AML-193 (cell line): ENCODE results near the gene TENM4.

Experiments
- DNase-seq, 2 experiments: peaks; one replicate each; lab custom pipeline; 2025; lab: John Stamatoyannopoulos, UW

TENM4 gene

DNA sequence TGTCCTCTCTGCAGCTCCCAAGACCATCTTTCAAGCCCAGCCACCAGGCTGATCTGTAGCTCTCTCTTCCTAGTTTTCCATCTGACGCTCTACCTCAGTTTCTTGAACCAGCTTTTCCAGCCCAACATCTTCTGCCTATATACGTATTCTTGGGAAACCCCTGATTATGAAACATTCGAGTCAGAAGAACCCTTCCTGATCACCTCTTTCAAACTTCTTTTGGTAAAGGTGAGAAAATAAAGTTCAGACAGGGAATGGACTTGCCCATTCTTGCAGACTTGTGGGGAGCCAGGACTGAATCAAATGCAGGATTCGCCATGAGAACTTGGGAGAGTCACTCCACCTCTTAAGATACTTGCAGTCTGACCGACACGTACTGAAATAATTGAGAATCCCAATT is 696.6 kb downstream of the TENM4 start:
- no peak for DNase-seq

DNA sequence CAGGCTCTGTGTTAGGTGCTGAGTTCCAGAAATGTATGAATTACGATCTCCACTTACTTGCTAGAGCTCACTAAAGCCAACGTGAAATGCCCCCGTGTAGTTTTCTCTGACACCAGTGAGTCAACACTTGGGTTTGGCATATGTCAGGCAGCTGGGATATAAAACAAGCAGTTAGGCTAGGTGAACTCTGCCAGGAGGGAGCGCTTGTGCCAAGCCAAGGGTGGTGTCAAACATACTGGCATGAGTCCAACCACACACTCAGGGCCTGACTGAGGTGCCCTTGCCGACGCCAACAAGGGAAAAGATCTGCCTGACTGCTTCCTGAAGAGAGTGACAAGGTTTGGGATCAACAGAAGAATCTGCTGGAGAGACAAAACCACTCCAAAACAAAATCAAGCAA is 698.4 kb downstream of the TENM4 start:
- DNase-seq: no peak

DNA sequence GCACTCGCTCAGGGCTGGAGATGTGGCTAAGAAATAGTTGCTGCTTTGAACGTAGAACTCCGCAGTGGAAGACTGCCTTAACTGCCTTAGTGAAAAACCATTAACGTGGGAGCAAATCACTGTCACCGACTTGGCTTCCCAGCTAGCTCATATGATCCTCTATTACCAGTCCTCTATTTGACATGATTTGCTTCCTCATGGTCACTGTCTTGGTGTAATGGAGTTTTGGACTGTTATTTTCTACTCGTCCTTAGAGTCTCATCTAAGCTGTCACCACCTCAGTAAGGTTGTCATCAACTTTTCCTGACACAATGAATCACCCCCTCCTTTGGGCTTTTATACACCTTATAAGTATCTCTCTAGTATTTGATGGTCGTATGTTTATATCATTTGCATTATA is 699.1 kb downstream of the TENM4 start:
- DNase-seq: no peak

DNA sequence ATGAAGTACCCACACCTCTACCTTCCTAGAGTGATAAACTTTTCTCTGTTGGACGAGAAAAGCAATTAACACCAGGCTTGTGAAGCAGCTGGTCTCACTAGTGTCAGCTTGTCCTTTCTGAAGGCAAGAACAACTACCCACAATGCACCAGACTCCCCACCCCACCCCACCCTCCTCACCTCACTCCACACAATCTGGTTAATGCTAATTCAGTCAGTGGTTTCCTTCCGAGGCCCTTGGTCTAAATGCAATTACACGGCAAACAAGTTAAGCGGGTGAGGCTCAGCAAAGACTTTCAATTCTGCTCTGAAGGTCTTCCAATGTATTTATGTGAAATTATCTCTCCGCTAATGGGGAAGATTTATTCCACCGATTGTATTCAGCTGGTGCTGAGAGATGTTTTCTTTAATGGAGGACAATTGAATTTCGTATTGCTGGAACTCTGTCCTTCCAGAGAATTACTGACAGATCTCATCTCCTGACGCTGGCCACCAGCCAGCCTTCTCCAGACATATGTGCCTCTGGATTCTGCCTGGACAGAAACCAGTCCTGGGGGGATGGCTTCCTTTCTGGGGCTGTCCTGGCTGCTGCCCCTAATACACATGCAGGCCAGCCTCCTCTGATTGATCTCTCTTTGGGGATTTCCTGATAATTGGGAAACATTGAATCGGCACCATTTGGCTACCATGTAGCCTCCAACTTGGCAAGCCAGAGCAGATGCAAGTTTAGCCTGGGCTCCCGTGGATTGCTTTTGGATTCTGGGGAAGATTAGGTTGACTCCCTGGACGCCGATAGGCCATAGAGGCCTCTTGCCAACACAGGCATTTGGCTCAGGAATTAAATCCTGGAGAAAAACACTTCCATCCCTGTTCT is 700.4 kb downstream of the TENM4 start:
- no peak for DNase-seq

DNA sequence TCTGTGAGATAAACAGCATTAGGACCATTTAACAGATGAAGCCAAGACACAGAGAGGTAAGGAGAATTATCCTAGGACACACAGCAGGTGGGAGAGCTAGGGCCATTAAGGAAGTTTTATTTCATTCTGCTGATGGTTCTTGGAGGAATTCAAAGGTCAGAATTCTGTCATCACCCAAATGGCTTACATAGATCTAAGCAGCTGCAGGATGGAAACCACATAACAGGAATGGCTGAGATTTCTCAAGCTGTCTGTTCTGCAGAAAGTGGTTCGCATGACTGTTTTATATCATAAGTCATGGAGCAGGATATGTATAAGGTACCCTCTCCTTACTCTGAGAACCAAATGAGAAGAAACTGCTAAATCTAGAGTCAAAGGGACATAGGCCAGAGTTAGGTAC is 702.9 kb downstream of the TENM4 start:
- DNase-seq: no peak

DNA sequence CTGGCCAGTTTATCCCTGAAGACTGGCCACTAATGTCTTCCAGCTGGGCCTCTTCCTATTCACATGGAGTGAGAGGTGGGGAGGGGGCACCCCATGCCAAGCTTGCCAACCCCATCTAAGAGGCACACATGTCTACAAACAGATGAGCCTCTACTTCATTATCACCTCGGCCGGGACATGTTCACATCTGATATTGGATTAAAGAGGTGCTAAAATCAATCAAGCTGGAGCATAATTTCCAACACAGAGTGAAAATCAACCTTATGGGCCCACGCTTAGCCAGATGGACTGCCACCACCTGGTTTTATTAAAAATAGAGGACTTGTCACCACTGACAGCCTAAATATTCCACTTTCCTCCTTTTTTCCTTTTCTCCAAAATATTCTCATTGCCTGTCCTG is 703.5 kb downstream of the TENM4 start:
- DNase-seq: no peak

DNA sequence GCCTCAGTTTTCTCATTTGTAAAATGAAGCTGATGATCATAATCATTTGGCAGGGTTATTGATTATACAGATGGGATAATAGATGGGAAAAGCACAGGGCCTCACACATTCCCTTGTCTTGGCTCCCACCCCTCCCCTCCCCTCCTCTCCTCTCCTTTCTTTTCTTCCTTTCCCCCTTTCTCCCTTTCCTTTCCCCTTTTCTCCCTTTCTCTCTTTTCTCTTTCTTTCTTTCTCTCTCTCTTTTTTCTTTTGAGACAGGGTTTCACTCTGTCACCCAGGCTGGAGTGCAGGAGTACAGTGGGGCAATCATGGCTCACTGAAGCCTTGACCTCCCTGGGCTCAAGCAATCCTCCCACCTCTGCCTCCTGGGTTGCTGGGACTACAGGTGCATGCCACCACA is 705.1 kb downstream of the TENM4 start:
- DNase-seq: no peak

DNA sequence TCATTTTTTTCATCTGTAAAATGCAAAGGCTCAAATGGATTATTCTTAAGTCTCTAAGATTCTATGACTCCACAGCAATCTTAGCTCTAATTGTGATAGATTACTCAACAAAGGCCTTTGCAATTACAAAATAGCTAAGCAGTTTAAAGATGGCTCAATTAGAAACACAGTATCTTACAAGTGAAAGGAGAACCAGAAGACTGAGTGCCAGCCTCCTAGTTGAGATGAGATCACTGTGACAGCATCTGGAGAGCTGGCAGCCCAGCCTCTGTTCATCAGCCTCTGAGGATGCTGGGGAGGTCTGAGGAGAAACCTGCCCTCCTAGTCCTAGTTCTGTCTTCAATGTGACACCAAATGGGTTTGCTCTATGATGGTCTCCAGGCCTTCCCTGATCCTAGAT is 707.8 kb downstream of the TENM4 start:
- DNase-seq: no peak

DNA sequence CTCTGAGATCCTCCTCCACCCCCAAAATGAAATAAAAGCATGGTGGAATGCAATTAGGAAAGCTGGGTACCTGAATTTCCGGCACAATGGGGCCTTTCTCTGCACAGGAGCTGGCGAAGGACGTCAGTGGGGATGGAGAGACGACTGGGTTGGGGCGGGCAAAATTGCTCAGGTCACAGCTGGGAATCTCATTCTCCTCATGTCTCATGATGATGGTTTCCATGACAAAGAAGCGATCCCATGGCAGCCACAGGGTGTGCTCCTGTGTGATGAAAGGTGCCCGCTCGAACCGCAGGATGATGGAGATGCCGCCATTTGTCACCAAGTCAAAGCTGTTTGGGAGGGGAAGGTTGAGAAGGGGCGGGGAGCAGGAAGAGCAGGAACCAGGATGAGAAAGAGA is 708.6 kb downstream of the TENM4 start:
- DNase-seq: no peak

DNA sequence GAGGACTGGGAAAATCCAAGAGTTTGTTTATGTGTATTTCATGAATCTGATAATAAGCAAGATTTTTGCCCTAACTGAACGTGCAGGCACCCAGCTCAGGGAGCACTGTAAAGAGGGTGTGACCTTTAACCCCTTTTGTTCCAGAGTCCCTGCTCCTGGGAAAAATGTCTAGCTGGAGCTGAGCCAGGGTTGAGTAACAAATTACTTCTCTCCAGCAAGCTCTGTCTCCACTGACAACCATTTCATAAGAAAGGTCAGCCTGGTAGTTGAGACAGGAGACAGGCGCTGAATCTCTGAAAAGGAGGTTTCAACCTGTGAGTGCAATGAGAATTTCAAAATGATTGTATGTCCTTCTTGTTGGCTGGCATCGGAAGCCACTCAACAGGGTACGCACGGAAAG is 709.8 kb downstream of the TENM4 start:
- no peak for DNase-seq

DNA sequence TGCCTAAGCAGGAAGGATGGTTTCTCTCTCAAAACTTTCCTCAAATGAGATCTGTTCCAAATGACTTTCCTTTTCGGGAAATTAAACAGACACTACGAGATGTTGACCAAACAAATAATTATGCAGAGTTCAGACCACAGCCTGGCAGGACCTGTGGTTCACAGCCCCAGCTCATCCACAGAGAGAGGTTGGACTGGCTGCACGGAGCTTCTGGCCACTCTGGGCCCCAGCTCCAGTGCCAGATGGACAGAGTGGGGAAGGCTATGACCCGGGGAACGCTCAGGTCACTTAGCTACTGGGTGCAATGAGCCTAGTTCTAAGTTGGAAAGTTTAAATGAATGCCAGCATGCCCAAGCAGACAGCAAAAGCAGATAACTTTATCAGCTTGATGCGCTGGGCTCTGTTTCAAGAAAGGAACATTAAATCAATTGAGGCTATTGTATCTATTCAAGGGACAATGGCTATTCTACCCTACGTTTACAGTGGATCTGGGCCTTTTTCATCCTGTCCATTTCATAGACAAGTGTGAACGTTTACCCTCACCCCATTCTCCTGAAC is 710.5 kb downstream of the TENM4 start:
- no peak for DNase-seq

DNA sequence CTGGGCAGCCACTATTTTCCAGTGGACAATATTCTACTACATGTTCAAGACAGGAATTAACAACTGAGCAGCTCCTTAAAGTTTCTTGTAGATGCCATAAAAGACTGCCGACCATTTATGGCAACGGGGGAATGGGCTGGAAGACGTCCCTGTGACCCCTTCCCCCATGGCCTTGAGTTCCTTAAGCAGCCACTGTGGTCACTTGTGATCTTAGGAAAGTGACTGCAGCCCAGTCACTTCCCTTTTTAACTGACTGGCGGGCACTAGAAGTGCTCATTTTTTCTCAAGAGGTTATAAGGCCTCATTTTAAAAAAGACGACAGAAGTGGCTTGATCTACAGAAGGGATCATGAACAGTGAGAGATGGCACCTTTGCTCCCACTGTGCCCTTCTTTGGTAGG is 713.0 kb downstream of the TENM4 start:
- peak; percentile 10 to 30 for DNase-seq

DNA sequence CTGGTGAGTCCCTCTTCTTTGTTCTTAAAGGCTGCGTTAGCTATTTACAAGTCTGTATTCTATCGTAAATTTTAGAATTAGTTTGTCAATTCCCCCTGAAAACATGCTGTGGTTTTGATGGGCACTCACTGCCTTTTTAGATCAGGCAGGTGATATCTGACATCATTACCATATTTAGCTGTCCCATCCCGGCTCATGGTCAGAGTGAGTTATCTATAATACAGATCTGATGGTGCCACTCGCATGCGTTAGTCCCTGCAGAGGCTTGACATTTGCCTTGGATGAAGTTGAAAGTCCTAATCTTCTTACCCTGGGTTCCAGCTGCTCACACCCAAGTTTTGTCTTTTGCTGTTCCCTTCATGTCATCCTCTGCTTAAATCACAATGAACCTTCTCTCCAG is 715.6 kb downstream of the TENM4 start:
- DNase-seq: no peak

DNA sequence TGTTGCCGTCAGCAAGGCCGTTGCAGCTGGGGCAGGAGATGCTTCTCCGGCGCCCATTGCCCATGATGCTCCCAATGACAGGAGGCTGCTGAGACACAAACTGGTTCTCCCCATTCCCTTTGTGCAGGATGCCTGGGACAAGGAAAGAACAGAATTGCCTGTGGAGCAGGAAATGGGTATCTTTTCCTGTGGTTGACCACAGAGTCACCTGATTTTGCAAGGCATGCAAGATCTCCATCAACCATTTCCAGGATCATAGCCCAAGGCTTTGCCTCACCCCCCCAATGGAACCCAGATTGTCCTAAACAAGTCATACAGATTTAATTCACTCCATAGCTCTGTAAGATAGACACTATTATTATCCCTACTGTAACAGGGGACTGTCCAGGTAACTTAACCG is 718.0 kb downstream of the TENM4 start:
- DNase-seq: no peak

DNA sequence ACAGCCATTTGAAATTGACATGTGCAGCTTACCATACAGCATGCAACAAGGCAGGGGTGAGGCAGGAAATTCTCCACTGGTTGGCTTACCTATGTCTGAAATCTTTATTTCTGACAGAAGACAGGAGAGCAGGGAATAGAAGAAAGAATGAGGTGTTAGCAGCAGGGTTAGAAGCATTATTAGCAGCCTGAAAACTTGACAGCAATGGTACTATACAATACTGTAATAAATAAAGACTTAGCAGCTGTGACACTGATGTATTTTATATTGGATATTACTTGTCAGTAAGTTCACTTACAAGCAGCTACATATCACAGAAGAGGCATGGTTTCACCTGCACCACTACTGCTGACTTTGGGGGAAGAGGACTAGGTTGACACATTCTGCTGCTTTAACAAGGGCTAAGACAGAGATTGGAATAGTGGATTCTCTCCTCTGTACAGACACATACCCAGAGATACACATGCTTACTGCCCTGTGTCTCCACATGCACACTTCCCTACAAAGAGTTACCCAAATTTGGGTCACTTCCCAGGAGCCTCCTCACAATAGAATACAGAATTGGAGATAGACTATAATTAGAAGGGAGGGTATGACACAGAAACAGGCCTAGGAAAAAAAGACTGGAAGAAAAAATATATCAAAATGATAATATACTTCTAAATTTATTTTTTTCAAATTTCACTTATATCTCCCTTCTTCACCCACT is 720.4 kb downstream of the TENM4 start:
- no peak for DNase-seq

DNA sequence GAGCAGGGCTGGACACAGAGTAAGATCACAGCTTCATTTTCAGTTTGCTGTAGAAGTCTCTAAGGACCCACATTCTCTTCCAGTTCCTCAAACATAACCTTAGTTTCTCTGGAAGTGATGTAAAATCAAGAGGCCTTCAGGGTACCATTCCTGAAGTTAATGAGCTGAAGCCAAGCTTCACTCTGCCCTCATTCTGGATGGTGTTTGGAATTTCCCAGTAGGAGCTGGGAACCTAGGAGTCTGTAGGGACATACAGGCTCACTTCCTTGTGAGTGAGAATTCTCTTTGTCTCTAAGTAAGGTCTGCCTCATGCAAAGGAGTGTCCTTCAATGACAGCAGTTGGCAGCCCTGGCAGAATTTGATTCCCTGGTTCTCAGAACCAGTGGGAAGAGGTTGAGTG is 723.8 kb downstream of the TENM4 start:
- no peak for DNase-seq

DNA sequence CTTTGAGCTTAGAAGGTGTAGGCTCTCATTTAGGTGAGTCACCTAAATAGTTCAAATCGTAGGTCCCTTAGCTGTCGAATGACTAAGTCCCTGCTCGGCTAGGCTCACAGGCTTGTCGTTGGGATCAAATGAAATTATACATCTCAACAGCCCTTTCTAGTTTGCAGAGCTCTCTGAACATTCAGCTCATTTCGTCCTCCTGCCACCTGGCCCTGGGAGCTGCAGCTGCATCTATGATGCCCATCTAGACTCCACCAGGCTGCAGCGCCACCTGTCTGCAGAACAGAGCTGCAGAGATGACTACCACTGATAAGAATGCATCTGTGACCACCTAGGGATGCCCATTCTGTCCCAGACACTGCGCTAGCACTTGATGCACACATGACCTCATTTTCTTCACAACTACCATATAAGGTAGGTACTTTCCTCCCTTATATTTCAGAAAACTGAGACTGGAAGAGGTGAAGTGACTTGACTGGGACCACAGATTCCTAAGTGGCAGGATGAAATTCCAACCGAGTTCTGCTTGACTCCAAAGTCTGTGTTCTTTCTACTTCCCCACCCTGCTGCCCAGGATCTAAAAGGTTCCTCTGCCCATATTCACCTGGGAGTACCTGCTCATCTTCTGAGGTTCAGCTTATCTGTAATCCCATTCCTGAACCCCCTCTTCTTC is 725.1 kb downstream of the TENM4 start:
- DNase-seq: peak; percentile 20 to 40

DNA sequence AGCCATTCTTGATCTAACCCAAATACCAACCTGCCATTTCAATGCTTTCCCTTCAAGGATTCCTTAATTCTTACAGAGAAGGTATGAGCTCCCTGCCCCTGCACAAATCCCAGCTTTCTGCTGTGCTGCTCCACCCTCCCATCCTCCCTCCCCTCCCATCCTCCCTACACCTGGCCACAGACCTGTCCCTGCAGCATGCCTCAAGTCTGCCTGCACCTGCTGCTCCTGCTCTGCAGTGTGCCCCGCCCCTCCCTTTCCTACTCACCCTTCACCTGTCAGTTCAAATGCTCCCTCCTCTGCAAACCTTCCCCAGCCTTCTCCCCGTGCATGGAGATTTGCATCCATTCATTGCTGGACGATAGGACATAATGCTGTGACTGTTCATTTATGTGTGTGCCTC is 726.3 kb downstream of the TENM4 start:
- DNase-seq: no peak

DNA sequence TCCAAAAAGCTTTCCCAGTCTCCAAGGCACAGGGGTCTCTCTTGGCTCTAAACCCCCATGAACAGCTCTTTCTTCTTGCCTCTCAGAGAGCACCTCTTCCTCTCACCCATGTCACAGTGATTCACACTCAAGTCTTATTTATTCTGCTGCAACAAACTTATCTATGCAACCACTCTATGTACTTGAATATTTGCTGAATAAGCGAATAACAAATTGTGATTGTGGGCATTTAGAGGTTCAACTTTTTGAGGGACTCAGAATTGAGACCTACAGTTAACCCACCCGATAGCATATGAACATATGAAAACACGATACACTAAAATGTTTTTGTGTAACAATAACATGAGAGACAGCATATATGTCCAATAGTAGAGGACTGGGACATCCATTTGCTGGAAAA is 729.1 kb downstream of the TENM4 start:
- DNase-seq: no peak

DNA sequence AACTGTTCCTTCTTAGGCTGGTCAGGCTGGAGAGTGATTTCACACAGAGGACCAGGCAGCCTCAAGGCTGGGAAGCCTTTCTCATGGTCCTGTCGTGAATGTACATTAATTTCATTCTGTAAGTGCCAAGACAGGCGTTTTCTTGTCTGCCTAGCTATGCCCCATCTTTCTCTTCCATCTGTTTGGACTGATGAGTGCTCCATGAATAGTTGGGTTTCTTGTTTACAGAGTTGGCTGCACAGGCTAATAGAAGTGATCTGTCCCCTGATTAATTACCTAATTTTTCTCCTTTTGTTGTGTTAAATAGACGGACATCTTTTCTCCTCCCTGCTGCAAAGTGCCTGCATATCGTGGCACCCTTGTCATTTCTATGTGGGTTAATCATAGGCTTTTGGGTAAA is 730.4 kb downstream of the TENM4 start:
- no peak for DNase-seq

DNA sequence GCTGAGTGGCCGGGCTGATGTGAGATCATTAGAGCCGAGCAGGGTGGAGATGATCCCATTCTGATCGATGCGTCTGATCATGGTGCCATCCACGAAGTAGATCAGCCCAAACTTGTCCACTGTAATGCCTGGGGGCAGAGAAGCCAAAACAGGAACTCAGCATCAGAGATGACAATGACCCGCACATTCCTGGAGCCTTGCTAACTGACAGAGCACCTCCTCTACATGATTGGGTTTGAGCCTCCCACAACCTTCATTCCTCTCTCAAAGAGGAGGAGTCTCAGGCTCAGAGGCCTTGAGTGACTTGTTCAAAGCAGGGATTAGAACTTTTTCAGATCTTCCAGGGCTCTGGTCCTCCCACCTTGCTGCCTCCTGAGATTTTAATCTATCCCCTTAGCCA is 732.4 kb downstream of the TENM4 start:
- DNase-seq: no peak

DNA sequence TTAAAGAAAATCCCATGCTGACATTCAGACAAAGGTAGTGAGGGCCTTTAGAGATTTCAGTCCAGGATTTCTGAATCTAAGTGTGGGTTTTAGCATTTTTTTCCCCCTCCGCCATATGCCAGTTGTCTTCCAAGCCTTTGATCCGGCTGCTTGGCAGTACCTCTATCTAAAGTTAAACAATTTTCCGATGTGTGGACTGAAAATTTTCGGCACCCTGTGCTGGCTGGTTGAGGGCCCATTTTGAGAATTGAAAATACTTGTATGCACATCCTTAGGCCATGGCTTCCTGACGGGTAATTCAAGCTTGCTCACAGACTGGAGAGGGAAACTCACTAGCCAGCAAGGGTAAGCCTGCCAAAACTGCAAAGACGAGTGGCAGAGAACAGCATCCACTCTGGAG is 734.3 kb downstream of the TENM4 start:
- no peak for DNase-seq

DNA sequence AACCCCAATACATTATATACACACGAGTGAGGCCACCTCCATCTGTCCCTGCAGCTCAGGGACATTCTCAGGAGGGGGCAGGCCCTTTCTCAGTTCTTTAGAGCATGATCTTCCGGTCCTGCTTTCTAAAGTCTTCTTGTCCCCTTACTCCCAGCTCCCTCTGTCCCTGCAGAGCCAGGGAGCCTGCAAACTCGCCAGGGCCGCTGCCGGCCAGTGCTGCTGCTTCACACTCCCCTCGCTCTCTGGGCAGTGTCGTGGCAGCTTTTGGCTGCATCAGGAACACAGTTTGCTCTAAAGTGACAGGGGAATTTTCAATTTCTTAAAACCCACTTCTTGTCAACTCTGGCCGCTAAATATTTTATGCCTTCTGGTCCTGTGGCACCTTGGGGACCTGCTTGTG is 736.0 kb downstream of the TENM4 start:
- DNase-seq: no peak
